ENCODE data around the gene LRRC27.
"Not testable (repeated sequence)": the region's sequence is repeated elsewhere in the genome, so short reads cannot be mapped to it uniquely, and the experiment has no call there.

Gene LRRC27

DNA sequence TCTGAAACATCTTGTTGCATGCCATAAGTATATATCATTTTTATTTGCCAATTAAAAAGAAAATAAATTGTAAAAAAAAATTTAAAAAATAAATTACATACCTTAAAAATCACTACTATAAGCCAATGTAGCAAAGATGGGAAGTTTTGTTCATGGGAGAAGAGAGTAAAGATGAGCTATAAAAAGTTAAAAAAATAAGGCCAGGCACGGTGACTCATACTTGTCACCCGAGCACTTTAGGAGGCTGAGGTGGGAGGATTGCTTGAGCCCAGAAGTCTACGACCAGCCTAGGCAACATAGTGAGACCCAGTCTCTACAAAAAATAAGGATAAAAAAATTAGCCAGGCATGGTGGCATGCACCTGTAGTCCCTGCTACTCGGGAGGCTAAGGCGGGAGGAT is 15.9 kb upstream of the LRRC27 start:
- DNase-seq, result no peak

DNA sequence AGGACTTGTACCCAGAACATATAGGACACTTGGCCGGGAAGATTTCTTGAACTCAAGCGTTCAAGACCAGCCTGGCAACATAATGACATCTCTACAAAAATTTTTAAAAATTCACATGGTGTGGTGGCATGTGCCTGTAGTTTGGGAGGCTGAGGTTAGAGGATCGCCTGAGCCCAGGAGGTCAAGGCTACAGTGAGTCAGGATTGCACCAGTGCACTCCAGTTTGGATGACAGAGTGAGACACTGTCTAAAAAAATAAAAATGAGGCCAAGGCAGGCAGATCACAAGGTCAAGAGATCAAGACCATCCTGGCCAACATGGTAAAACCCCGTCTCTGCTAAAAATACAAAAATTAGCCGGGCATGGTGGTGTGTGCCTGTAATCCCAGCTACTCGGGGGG is 14.5 kb upstream of the LRRC27 start:
- DNase-seq, result not testable (repeated sequence)

DNA sequence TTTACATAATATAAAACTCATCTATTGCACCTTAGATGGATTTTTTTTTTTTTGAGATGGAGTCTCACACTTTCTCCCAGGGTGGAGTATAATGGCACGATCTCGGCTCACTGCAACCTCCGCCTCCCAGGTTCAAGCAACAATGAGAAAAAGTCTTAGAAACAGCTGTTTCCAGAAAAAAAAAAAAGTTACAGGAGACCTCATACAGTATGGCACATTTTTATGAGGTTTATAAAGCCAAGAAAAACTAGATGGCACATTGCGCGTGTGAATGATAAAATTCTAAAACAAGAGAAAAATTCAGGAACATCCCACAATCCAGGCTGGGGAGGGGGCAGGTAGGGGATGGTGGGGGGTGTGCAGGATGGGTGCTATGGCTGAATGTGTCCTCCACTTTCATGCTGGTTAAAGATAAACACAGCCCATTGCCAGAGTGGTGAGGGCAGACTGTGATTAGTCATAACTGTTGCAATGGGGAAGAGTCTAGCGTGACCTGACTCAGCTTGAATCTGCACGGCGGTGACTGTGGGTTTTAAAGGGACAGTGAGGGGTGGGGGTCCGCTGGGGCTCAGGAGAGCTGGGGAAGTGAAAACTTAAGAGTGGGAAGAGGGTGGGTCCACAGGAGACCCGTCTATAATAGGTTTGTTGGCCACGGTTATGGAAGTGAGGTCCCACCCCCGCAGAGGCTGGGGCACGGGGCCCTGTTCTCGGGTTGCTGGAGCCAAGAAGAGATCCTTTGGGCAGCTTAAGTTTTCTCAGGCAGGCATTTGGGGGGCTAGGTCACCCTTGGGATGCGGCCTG is 11.9 kb upstream of the LRRC27 start:
- DNase-seq, result peak; percentile 61

DNA sequence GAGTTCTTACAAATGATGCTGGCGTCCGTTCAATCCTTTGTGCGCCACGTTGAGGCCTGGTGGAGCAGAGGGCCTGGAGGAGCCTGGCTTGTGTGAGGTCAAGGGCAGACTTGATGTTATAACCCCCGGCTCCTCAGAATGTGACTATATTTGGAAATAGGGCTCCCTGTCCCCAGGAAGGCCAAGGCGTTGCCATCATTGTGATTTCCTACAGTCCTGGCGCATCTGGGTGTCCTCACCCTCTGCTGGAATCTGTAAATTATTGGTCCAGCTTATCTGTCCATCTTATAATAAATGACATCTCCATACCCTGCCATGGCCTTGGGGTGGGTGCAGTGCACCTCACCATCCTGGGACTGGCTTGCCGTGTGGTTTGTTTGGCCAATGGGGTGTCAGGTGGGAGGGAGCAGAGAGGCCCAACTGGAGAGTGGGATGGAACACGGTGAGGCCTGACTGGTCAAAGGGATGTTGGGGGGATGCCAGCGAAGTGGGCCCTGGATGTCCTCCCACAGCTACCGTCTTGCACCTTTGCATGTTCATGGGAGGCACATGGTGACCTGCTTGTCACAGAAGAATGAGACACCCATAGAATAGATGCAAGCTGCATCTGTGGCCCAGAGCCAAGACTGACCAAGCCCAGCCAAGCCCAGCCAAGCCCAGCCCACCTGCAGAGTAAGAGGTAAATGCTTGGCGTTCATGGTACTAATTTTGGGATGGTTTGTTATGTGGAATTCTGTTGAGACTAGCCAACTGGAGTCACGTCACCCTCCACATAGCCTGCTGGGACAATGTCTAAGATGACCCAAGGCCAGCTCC is 11.1 kb upstream of the LRRC27 start:
- DNase-seq, result no peak

DNA sequence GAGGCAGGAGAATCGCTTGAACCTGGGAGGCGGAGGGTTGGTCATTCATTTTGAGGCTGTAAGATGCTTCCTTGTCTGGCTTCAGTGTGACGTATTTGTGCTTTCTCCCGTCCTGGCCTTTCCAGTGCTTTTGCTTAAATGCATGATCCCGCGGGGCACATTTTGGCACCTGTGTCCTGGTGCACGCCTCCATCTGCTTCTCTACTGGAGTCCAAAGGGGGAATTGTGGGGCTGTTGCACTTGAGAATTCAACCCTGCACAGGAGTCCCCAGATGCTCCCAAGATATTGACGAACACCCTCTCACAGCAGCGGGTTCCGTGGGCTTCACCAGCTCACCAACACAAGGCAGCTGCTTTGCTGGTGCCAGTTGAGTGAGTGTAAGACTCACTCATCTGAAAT is 10.3 kb upstream of the LRRC27 start:
- DNase-seq, result no peak

DNA sequence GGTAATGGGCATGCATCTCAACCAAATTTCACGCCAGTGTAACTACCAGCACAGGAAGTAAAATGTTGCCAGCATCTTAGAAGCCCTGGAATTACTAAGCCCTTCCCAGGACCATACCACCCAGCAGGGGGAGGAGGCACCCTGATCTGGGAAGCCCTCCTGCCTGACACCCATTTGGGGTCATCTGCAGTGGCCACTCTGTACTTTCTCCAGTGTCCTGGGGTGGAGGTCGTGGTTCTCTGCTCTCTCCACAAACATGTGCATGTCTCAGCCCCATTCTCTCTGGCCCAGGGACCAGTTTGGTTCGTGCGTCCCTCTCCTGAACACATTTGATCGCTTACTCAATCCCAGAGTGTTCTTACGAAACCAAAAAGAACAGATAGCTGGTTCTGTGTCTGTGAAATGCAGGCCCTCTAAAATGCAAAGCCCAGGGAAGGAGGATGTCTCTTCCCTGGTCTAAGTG is 9.4 kb upstream of the LRRC27 start:
- no peak for DNase-seq

DNA sequence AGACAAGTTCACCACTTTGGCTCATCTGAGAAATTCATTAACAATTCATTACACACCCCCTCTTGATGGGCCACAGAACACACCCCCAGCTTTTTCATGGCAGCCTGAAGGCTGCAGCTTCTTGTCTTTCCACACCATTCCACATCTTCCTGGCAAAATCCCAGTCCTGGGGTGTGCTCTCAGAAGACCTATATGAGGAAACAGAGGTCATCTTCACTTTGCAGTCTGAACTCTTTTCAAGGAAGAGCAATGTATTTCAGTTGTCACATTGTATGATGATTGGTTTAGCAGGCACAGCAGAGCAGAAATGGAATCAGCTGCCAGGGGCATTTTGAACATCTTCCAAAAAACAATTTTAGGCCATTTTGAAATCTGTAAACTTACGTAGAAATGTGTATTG is 7.8 kb upstream of the LRRC27 start:
- DNase-seq, result no peak

DNA sequence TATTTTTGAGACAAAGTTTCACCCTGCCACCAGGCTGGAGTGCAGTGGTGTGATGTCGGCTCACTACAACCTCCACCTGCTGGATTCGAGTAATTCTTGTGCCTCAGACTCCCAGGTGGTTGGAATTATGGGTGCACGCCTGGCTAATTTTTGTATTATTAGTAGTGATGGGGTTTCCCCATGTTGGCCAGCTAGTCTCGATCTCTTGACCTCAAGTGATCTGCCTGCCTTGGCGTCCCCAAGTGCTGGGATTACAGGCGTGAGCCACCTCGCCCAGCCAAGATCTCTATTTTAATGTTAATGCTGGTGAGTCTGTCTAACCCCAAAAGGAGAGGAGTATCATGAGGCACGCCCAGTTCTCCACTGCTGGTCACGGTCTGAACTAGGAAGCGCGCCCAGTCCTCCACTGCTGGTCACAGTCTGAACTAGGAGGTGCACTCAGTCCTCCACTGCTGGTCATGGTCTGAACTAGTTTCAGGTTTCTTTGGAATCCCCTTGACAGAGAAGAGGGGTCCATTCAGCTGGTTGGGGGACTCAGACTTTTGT is 5.6 kb upstream of the LRRC27 start:
- DNase-seq, result no peak

DNA sequence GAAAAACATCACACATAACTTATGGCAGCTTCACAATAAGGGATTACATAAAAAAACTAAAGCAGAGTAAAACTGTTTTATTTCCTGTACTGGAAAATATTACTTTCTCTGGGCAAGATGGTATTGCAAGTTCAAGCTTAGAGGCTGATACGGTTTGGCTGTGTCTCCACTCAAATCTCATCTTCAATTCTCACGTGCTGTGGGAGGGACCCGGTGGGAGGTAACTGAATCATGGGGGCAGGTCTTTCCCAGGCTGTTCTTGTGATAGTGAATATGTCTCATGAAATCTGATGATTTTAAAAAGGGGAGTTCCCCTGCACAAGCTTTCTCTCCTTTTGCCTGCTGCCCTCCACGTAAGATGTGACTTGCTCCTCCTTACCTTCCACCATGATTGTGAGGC is 5.1 kb upstream of the LRRC27 start:
- peak; percentile 70 for DNase-seq

DNA sequence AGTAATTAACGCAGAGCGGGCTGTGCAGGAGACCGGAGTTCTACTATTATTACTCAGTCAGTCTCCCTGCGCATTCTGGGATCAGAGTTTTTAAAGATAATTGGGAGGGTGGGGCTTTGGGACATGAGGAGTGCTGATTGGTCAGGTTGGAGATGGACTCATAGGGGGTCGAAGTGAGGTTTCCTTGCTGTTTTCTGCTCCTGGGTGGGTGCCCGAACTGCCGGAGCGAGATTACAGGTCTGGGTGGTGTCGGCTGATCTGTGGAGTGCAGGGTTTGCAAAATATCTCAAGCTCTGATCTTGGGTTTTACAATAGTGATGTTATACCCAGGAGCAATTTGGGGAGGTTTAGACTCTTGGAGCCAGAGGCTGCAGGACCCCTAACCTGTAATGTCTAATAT is 3.9 kb upstream of the LRRC27 start:
- DNase-seq, result no peak

DNA sequence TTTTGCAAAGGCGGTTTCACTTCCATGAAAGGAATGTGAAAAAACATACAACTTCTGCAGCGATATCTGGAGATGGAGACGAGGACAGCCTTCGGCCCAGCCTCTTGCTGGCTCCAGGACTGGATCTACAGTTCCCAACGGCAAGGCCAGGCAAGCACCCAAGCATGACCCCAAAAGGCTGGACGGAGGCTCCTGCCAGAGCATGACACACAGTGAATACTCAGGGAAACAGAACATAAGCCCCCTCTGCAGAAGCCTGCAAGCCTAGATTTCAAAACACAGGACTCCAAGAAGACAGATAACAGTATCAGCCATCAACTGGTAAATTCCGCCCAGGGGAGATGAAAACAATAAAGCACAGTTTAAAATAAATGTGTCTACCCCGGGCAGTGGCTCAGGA is 3.3 kb upstream of the LRRC27 start:
- no peak for DNase-seq

DNA sequence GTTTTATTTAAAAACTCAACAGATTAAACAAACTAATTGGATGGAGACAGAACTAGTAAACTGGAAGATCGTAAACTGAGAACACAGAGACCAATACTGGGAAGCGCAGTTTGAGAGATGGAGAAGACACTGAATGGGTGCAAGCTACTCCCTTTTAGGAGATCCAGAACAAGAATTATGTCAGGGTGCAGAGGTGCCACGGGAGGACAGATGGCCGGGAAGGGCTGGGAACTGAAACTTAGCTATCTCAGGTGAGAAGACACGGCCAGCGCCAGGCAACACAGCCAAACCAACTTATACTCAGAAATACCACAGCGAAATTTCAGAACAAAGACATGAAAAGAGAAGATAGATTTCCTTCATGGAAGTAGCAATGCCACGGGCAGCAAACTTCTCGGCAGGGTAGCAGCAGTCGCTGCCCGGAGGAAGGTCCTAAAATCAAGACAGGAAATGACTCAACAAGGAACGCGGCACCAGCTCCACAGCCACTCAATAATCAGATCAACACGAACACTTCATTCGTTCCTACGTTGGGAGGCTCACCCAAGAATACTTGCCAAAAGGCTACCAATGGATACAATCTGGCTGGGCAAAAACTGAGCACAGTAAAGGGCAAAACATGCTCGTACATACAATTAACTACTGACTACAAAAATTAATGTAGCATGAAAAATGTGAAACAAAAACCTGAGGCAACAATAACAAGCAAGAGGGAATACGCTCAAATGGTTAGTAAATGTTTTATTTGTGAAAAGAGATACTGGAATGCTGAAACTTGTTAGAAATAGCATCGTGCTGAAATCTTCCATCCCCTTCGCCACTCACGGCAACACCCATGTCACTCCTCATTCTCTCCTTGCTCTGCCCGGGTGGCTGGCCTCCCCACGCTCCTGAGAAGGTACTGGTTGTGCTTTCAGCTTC is 2.2 kb upstream of the LRRC27 start:
- DNase-seq, result peak; percentile 54

DNA sequence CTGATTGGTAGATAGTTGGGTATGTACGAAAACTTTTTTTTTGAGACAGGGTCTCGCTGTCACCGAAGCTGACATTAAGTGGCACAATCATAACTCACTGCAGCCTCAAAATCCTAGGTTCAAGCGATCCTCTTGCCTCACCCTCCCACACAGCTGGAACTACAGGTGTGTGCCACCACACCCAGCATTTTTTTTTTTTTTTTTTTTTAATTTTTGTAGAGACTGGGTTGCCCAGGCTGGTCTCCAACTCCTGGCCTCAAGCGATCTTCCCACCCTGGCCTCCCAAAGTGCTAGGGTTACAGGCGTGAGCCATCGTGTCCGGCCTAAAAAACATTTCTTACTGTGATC is 1.5 kb upstream of the LRRC27 start:
- DNase-seq, result no peak

DNA sequence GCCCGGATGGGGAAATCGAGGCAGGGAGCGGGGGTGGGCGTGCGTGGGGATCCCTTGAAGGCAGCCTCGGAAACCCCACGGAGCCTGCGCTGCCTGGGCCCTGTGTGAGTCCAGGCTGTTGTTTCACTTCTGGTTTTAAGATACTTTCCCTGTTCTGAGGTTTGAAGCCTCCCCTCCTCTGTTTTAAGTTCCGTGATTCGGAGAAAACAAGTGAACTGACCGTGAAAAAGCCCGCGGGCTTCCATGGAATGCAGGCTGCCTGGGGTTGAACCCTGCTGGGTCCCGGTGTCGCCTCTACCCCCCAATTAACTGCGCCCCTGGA is 401 bp downstream of the LRRC27 start:
- no peak for DNase-seq

DNA sequence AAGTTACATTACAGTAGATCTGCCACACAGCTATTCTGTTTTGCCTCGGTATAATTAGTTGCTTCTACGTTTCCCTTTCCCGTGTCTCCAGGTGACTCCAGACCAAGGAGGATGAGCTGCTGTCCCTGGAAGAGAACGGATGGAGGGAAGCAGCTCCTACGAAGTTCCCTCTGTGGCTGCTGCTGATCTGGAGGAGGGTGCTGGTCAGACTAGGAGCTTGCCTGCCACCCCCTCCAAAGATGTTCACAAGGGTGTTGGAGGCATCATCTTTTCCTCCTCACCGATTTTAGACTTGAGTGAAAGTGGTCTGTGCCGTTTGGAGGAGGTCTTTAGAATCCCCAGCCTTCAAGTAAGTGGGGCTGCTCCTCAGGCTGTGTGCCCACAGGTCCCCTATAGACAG is 1.4 kb downstream of the LRRC27 start:
- DNase-seq, result no peak

DNA sequence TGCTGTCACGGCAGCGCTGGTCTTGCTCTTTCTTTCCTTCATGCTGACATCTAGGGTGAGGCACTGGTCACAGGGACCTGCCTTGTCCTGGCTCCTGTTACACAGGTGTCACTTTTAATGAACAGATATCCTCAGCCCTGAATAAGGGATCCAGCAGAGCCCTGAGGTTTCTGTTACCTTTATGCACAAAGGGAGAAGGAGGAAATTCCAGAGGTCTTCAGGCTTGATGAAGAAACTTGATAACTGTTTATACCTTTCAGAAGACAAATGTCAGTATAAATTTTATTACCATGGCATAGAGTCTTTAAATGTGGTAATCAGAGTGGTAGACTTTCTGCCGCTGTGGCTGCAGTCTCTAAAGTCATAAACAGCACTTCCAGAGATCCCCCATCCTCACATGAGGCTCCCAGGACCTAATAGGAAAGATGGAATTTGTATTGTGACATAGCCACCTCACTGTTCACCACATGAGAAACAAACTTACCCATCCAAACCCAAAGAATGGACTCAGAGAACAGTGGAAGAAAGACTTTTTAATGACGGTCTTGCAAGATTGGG is 2.7 kb downstream of the LRRC27 start:
- no peak for DNase-seq

DNA sequence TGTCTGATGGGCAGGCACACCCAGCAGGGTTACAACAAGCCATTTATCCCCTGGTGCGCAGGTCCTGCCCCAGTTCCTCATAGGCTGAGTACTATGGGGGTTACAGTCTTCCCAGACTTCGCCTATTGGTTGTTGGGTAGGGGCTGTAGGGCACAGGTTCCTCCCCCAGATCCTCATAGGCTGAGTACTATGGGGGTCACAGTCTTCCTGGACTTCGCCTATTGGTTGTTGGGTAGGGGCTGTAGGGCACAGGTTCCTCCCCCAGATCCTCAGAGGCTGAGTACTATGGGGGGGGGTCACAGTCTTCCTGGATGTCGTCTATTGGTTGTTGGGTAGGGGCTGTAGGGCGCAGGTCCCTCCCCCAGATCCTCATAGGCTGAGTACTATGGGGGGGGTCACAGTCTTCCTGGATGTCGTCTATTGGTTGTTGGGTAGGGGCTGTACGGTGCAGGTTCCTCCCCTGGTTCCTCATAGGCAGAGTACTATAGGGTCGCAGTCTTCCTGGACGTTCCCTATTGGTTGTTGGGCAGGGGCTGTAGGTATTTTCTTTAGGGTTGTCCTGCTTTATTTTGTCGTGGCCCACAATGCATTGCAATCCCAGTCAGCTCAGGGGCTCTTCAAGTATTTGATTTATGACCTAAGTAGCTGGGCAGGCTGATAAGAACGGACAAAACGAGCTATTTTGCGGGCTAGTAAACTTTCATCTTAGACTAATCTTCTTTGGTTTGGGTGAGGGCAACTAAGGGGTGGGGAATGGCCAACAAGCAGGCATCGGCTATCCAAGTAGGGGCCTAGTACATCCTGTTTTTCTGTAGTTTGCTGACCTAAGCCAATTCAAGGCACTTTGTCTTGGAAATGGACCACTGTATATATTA is 3.4 kb downstream of the LRRC27 start:
- no peak for DNase-seq

DNA sequence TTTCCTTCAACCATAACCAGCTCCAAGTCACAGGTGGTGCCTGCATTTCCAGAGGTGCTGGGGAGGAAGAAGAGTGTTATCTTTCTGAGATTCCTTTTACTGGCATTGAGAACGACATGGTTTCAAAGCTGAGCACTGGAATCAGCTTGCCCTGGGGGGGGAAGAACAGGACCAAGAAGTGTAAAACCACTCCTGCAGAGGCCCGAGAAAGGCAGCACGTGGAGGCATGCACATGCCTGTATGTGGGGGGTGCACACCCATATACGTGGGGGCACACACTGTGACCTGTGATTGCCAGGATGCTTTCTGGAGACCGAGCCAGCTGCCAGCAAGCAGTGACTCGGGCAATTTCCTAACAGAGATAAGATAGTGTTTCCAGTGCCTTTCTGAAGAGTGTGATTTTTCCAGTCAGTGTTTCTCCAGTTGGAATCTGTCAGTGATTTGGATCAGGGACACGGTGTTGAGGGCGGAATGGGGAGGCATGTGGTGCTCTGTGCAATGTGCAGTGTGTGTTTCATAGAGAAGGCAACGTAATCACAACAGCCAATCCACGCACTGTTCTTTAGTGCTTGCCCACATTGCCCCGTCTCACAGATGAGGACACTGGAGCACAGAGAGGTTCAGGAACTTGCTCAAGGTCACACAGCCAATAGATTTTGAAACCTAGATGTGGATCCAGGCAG is 4.2 kb downstream of the LRRC27 start:
- DNase-seq, result no peak

DNA sequence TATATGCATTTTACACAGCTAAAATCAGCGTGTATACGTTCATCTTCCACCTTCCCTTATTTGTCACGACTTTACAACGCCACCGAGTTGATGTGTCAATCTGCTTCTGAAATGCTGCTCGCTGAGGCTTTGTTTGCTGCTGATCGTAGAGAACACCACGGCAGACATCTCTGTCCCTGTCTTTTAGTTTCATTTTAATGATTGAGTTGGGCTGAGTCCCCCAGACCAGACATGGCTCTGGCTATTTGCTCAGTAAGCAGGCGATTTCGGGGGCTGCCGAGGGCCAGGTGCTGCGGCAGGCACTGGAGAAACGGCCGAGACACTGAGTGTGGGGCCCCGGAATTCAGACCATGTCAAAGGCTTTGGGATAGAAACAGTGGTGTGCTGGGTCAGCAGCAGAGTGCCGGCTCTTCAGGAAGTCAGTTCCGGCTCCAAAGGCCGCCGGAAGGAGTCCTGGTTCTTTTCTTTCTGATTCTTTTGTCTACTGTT is 5.0 kb downstream of the LRRC27 start:
- peak; percentile 13 for DNase-seq

DNA sequence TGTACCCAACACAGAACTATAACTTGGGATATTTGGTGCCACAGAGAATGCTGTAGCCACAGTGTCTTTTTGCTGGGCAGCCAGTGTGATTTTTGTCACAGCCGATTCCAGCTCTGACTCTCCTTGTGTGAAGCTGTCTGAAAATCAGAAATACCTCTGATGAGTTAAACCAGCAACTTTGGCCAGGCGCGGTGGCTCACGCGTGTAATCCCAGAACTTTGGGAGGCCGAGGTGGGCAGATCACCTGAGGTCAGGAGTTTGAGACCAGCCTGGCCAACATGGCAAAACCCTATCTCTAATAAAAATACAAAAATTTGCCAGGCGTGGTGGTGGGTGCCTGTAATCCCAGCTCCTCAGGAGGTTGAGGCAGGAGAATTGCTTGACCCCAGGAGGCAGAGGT is 5.9 kb downstream of the LRRC27 start:
- not testable (repeated sequence) for DNase-seq

DNA sequence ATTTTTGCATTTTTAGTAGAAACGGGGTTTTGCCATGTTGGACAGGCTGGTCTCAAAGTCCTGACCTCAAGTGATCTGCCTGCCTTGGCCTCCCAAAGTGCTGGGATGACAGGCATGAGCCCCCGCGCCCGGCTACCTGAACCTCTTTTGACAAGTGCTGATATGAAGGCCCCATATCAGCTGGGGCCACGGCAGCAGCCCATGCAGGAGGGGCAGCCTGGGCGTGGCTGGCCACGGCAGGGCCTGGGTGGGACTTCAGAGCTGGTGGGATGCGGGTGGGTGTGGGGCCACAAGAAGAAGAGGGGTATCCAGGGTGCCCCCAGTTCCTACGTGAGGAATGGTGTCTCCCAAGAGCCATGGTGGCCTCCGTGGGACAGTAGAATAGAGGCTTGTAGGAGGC is 6.9 kb downstream of the LRRC27 start:
- no peak for DNase-seq

All from activated CD4-positive, alpha-beta T cell treated with anti-CD3 and anti-CD28 coated beads for 48 hours (primary cell).